ENCODE measurements around the gene PRPF19. TPM values are rescaled to one million over a fixed set of nuclear protein-coding genes. Genes with fewer than 3 reads are reported as not detected.

The PRPF19 gene
- total and polyA plus RNA-seq, 2 of the 4 experiments (the other 2 are of a cell fraction), result 29.8 to 50.4 TPM

DNA sequence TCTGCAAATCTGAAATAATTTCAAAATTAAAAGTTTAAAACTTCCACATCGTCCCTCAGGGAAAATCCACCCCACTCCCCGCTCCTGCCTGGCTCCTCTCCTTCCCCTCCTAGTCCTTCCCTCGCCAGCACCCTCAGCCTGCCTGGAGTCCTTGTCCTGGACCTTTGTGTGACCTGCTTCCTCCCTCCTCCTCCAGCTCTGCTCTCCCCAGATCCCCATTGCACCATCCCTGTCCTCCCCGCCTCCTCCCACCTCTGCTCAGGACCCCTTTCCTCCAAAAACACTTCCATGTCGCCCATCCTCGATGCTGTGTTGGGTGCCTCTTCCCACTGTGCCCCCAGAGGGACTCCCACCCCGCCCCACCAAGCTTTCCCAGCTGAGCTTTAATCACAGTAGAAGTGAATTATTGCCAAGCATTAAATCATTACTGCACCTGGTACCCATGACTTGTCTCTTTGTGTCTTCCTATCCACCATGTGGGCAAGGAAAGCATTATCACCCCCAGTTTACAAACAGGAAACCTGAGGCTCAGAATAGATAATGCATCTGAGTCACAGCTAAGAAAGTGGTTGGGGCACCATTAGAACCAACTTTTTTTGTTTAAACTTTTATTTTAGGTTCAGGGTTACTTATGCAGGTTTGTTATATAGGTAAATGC lies 41.4 kb downstream of the PRPF19 start:
- no peak overlapping the region for H2AK9ac ChIP-seq (replicated peaks; ENCODE audit: low read depth, low read length, poor library complexity)
- DNase-seq, result no peak
- ATAC-seq (ENCODE audit: low read depth), result no peak
- ChIA-PET POLR2A (ENCODE audit: unreplicated experiment) (no interaction called here), CTCF (no interaction called here)
- peaks cover 13% of the 10 kb centered on the region for H3K27me3 ChIP-seq (ENCODE audit: control insufficient read depth, insufficient read depth, low read length)
- H3K9me3 ChIP-seq (ENCODE audit: control insufficient read depth, insufficient read depth, low read length), result no peaks in the 10 kb centered on the region
- no peak overlapping the region for H4K8ac ChIP-seq (ENCODE audit: low read depth in 2 of 2, low read length in 2 of 2)
- H2BK120ac ChIP-seq (ENCODE audit: low read depth, low read length), result no peak overlapping the region
- H3K4ac ChIP-seq (ENCODE audit: low read depth, low read length), result no peak overlapping the region
- no peaks in the 10 kb centered on the region for H3K4me1 ChIP-seq (ENCODE audit: control insufficient read depth, insufficient read depth, low read length)
- BruUV-seq (replicated peaks), result no TSS peak
- no peak overlapping the region for H4K5ac ChIP-seq (ENCODE audit: low read depth, low read length)
- H3K36me3 ChIP-seq (ENCODE audit: control insufficient read depth, insufficient read depth, low read length), result no peaks in the 10 kb centered on the region
- 79% methylated on average over 6 of the region's 7 CpGs; no CpG with 5 or more reads in 1 of the 2 experiments for WGBS, 2 experiments (ENCODE audit: extremely low coverage in 2 of 2, insufficient read length in 1 of 2)
- TF ChIP-seq FOS (IDR thresholded peaks at IDR 0.05; ENCODE audit: low read depth, low read length) (no peak), POLR2A (IDR thresholded peaks at IDR 0.05; ENCODE audit: low read depth, low read length) (no peak), MAZ (IDR thresholded peaks at IDR 0.05; ENCODE audit: borderline replicate concordance, low read depth, low read length) (no peak), MXI1 (IDR thresholded peaks at IDR 0.05; ENCODE audit: borderline replicate concordance, low read depth, low read length) (no peak), CHD1 (IDR thresholded peaks at IDR 0.05; ENCODE audit: low read depth, low read length) (no peak), MAFK (IDR thresholded peaks at IDR 0.05; ENCODE audit: low read depth, low read length) (no peak), RAD21 (IDR thresholded peaks at IDR 0.05; ENCODE audit: low read length) (no peak), NFE2L2 (IDR thresholded peaks at IDR 0.05; ENCODE audit: low read depth, low read length) (no peak), SMC3 (IDR thresholded peaks at IDR 0.05; ENCODE audit: low read depth, low read length) (no peak)
- TF ChIP-seq, protein P1, sequence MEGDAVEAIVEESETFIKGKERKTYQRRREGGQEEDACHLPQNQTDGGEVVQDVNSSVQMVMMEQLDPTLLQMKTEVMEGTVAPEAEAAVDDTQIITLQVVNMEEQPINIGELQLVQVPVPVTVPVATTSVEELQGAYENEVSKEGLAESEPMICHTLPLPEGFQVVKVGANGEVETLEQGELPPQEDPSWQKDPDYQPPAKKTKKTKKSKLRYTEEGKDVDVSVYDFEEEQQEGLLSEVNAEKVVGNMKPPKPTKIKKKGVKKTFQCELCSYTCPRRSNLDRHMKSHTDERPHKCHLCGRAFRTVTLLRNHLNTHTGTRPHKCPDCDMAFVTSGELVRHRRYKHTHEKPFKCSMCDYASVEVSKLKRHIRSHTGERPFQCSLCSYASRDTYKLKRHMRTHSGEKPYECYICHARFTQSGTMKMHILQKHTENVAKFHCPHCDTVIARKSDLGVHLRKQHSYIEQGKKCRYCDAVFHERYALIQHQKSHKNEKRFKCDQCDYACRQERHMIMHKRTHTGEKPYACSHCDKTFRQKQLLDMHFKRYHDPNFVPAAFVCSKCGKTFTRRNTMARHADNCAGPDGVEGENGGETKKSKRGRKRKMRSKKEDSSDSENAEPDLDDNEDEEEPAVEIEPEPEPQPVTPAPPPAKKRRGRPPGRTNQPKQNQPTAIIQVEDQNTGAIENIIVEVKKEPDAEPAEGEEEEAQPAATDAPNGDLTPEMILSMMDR (conservative IDR thresholded peaks at IDR 0.05; ENCODE audit: low read depth, low read length), result no peak
- TF ChIP-seq, protein P2, sequence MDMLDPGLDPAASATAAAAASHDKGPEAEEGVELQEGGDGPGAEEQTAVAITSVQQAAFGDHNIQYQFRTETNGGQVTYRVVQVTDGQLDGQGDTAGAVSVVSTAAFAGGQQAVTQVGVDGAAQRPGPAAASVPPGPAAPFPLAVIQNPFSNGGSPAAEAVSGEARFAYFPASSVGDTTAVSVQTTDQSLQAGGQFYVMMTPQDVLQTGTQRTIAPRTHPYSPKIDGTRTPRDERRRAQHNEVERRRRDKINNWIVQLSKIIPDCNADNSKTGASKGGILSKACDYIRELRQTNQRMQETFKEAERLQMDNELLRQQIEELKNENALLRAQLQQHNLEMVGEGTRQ (IDR thresholded peaks at IDR 0.05; ENCODE audit: low read depth, low read length), result no peak
- TF ChIP-seq, protein P3, sequence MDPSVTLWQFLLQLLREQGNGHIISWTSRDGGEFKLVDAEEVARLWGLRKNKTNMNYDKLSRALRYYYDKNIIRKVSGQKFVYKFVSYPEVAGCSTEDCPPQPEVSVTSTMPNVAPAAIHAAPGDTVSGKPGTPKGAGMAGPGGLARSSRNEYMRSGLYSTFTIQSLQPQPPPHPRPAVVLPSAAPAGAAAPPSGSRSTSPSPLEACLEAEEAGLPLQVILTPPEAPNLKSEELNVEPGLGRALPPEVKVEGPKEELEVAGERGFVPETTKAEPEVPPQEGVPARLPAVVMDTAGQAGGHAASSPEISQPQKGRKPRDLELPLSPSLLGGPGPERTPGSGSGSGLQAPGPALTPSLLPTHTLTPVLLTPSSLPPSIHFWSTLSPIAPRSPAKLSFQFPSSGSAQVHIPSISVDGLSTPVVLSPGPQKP (IDR thresholded peaks at IDR 0.05; ENCODE audit: borderline replicate concordance, low read depth, low read length), result no peak
- H2BK5ac ChIP-seq (ENCODE audit: low read depth, low read length, poor library complexity, severe bottlenecking), result no peak overlapping the region
- H4K20me1 ChIP-seq (ENCODE audit: insufficient read depth, low read length), result no peaks in the 10 kb centered on the region
- no peaks in the 10 kb centered on the region for H3K9me1 ChIP-seq (ENCODE audit: insufficient read depth, low read length)
- H2AFZ ChIP-seq (replicated peaks; ENCODE audit: low read length, poor library complexity), result no peak overlapping the region
- no peaks in the 10 kb centered on the region for H3K79me1 ChIP-seq (ENCODE audit: low read depth in 1 of 2, low read length in 2 of 2)
- H2AK5ac ChIP-seq (ENCODE audit: low read depth, low read length), result no peak overlapping the region
- no peak overlapping the region for H3K56ac ChIP-seq (ENCODE audit: extremely low read depth, insufficient read depth, low read length)
- no peak overlapping the region for H3K4me2 ChIP-seq (ENCODE audit: low read depth, low read length)
- no peak overlapping the region for H3K27ac ChIP-seq (ENCODE audit: insufficient read depth, low read length)
- H3K23ac ChIP-seq (ENCODE audit: low read depth, low read length), result no peak overlapping the region
- no peak overlapping the region for H3K14ac ChIP-seq (replicated peaks; ENCODE audit: low read depth, low read length)
- dilution Hi-C loops (cut with HindIII; ENCODE audit: low sequenced_read_pairs, unreplicated experiment), result no loop called here
- in situ Hi-C loops (cut with MboI; ENCODE audit: low sequenced_read_pairs), result no loop called here
- H2BK15ac ChIP-seq (ENCODE audit: low read depth, low read length), result no peak overlapping the region
- H3K18ac ChIP-seq (ENCODE audit: low read depth, low read length), result no peak overlapping the region
- H4K91ac ChIP-seq (ENCODE audit: insufficient read depth, low read depth, low read length), result no peak overlapping the region
- intact Hi-C loops (cut with micrococcal nuclease), result no loop called here
- H2BK20ac ChIP-seq (ENCODE audit: low read depth, low read length), result no peak overlapping the region
- no peak overlapping the region for H3K9ac ChIP-seq (ENCODE audit: low read depth, low read length)
- H3K4me3 ChIP-seq (ENCODE audit: insufficient read depth, low read depth, low read length), result no peak overlapping the region
